ENCODE results near the gene GINS1. TPM values are rescaled to one million over a fixed set of nuclear protein-coding genes. Genes with fewer than 3 reads are reported as not detected.
"Not testable (repeated sequence)": the region's sequence is repeated elsewhere in the genome, so short reads cannot be mapped to it uniquely, and the experiment has no call there.

The GINS1 gene
- polyA plus RNA-seq, 1 experiment = 3.7 TPM

DNA sequence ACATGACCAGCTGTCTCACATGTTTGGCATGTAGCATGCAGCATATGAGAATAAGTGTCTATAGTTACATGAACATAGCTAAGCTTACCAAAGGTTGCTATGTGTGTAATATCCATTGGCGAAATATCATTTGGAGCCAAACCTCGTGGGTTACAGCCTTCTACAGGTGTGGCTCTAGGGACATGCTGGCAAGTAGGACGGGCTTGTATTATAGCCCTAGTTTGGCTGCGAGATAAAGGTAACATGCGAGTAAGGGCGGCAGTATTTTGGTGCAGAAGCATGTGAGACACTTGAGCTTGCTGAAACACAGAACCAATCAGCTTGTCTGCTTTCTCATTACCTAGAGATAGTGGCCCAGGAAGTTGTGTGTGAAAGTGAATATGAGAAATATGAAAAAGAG, 10.4 kb upstream of the GINS1 start:
- Histone ChIP-seq H3K27ac (ENCODE audit: low read depth, low read length) (no peak overlapping the region), H3K27me3 (ENCODE audit: control insufficient read depth, insufficient read depth, low read length) (no peaks in the 10 kb centered on the region), H3K9me3 (ENCODE audit: control insufficient read depth, insufficient read depth, low read length) (peaks cover 5% of the 10 kb centered on the region), H3K4me3 (ENCODE audit: low read depth, low read length) (no peak overlapping the region)
- POLR2A ChIA-PET = interaction anchor here (0.6 to 3.2 kb wide), 3 partner anchors 87 to 160 kb away, joined by 3 to 7 read pairs (median 4); no protein-coding TSS in a partner anchor
- TF ChIP-seq, protein P1, sequence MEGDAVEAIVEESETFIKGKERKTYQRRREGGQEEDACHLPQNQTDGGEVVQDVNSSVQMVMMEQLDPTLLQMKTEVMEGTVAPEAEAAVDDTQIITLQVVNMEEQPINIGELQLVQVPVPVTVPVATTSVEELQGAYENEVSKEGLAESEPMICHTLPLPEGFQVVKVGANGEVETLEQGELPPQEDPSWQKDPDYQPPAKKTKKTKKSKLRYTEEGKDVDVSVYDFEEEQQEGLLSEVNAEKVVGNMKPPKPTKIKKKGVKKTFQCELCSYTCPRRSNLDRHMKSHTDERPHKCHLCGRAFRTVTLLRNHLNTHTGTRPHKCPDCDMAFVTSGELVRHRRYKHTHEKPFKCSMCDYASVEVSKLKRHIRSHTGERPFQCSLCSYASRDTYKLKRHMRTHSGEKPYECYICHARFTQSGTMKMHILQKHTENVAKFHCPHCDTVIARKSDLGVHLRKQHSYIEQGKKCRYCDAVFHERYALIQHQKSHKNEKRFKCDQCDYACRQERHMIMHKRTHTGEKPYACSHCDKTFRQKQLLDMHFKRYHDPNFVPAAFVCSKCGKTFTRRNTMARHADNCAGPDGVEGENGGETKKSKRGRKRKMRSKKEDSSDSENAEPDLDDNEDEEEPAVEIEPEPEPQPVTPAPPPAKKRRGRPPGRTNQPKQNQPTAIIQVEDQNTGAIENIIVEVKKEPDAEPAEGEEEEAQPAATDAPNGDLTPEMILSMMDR (IDR thresholded peaks at IDR 0.05; ENCODE audit: low read depth, low read length) = no peak
- DNase-seq (ENCODE audit: low read depth, low spot score) = no peak
- CTCF ChIA-PET = interaction anchor here (2.6 to 5.7 kb wide), 6 partner anchors 12 to 403 kb away, joined by 12 to 93 read pairs (median 46); no protein-coding TSS in a partner anchor

DNA sequence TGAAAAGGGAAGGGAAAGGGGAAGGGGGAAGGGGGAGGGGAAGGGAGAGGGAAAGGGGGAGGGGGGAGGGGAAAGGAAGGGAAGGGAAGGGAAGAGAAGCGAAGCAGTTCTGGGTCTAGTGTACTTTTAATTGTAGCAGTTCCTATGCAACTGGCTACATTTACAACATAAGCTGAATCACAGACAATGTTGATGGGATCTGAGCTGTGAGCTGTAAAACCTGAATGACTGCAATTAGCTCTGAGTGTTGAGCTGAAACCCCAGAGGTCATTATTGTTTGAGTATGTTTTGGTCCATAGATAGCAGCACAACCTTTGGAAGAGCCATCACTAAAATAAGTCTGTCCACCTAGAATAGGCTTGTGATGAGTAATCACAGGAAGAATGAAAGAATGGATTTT, 9.7 kb upstream of the GINS1 start:
- DNase-seq (ENCODE audit: low read depth, low spot score) = no peak
- ChIA-PET CTCF (interaction anchor here (2.0 to 5.7 kb wide), 9 partner anchors 9 to 404 kb away, joined by 7 to 93 read pairs (median 35); partner anchors contain the start of genes GINS1 and PYGB), POLR2A (interaction anchor here (0.6 to 3.2 kb wide), 3 partner anchors 88 to 161 kb away, joined by 3 to 7 read pairs (median 4); no protein-coding TSS in a partner anchor)
- TF ChIP-seq, protein P1 (IDR thresholded peaks at IDR 0.05; ENCODE audit: low read depth, low read length) = no peak
- peaks cover 12% of the 10 kb centered on the region for H3K9me3 ChIP-seq (ENCODE audit: control insufficient read depth, insufficient read depth, low read length)
- no peak overlapping the region for H3K4me3 ChIP-seq (ENCODE audit: low read depth, low read length)
- H3K27ac ChIP-seq (ENCODE audit: low read depth, low read length) = no peak overlapping the region
- H3K27me3 ChIP-seq (ENCODE audit: control insufficient read depth, insufficient read depth, low read length) = no peaks in the 10 kb centered on the region

DNA sequence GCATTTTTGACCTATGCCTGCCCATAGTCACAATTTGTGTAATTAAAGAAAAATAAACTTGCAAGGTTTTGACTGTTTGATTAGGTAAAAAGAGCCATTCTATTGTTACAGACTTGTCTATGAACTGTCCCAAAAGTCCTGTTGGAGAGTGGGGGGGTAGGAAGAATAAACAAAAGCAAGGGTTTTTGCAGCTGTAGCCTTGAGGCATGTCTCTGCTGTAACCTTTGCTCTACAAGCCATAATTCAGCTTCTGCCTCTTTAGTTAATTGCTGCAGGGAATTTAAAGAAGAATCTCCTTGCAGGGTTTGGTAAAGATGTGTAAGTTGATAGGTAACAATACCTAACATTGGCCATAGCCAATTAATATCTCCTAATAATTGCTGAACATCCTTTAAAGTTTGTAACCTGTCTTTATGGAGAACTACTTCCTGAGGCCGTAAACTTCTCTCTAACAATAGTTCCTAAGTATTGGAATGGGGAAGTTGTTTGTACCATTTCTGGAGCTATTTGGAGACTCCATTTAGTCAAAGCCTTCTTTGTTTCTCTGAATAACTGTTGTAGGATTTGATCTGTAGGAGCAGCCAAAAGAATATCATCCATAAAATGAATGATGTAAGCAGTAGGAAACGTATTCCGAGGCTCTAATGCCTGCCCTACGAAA, 9.0 kb upstream of the GINS1 start:
- ChIA-PET CTCF (interaction anchor here (0.6 to 5.7 kb wide), 28 partner anchors 8 to 405 kb away, joined by 3 to 93 read pairs (median 6); partner anchors contain the start of genes ENTPD6, GINS1 and PYGB), POLR2A (interaction anchor here (0.8 to 3.2 kb wide), 2 partner anchors 9 to 103 kb away, joined by 5 to 7 read pairs; partner anchors contain the start of gene GINS1)
- no peak overlapping the region for H3K27ac ChIP-seq (ENCODE audit: low read depth, low read length)

DNA sequence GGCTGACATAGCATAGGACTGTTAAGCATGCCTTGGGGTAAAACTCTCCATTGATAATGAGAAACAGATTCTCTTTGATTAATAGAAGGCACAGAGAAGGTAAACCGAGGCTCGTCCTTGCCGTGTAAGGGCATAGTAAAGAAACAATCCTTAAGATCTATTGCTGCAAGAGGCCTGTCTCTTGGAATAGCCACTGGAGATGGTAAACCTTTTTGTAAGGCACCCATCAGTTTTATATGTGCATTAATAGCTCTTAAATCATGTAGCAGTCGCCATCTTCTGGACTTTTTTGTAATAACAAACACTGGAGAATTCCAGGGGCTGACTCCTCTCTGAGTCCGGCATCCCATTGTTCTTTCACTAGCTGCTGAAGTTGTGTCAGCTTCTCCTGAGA, 8.4 kb upstream of the GINS1 start:
- ChIA-PET POLR2A (interaction anchor here (0.8 to 3.2 kb wide), 2 partner anchors 9 to 103 kb away, joined by 5 to 7 read pairs; partner anchors contain the start of gene GINS1), CTCF (interaction anchor here (0.6 to 5.7 kb wide), 31 partner anchors 8 to 438 kb away, joined by 3 to 93 read pairs (median 5); partner anchors contain the start of genes ENTPD6, GINS1 and PYGB)
- Histone ChIP-seq H3K9me3 (ENCODE audit: control insufficient read depth, insufficient read depth, low read length) (peaks cover 20% of the 10 kb centered on the region), H3K27ac (ENCODE audit: low read depth, low read length) (no peak overlapping the region), H3K4me3 (ENCODE audit: low read depth, low read length) (no peak overlapping the region), H3K27me3 (ENCODE audit: control insufficient read depth, insufficient read depth, low read length) (no peaks in the 10 kb centered on the region)
- DNase-seq (ENCODE audit: low read depth, low spot score) = peak; percentile 59
- TF ChIP-seq, protein P1 (IDR thresholded peaks at IDR 0.05; ENCODE audit: low read depth, low read length) = peak; percentile 68

More for the DNA sequence above, 9.0 kb upstream of the GINS1 start:
- no peak for DNase-seq (ENCODE audit: low read depth, low spot score)
- Histone ChIP-seq H3K27me3 (ENCODE audit: control insufficient read depth, insufficient read depth, low read length) (no peaks in the 10 kb centered on the region), H3K4me3 (ENCODE audit: low read depth, low read length) (no peak overlapping the region), H3K9me3 (ENCODE audit: control insufficient read depth, insufficient read depth, low read length) (peaks cover 18% of the 10 kb centered on the region)
- TF ChIP-seq, protein P1 (IDR thresholded peaks at IDR 0.05; ENCODE audit: low read depth, low read length) = no peak

DNA sequence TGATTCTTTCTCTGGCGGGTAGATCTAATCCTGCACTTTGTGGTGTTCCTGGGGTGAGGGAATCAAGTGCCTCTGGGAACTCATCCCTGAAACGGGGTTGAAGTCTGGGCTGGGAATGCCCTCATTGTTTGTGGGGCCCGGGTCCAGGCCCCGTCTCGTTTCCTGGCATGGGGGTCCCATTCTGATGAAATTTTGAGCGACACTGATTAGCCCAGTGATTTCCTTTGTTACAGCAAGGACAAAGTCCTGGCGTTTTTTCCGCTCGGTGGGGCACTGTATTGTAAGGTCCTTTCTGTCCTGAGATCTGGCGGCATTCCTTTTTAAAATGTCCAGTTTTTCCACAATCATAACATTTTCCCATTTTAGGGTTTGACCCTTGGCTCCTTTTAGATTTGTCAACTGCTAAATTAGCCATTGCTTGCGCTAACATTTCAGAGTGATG, 7.2 kb upstream of the GINS1 start:
- CTCF ChIA-PET = interaction anchor here (1.0 to 5.7 kb wide), 13 partner anchors 7 to 406 kb away, joined by 3 to 93 read pairs (median 7); partner anchors contain the start of gene GINS1
- peaks cover 20% of the 10 kb centered on the region for H3K9me3 ChIP-seq (ENCODE audit: control insufficient read depth, insufficient read depth, low read length)
- POLR2A ChIA-PET; H3K27me3 ChIP-seq (ENCODE audit: control insufficient read depth, insufficient read depth, low read length); H3K27ac ChIP-seq (ENCODE audit: low read depth, low read length); DNase-seq (ENCODE audit: low read depth, low spot score); H3K4me3 ChIP-seq (ENCODE audit: low read depth, low read length): not testable (repeated sequence)
